Cerebellar cortex (tissue), 1 donor: ENCODE measurements around the gene RASGRF2.
"Not testable (repeated sequence)": the region's sequence is repeated elsewhere in the genome, so short reads cannot be mapped to it uniquely, and the experiment has no call there.

ENCODE experiments used
- DNase-seq: peaks from one replicate; pipeline ENCODE4 v3.0.0-alpha.2; 2015; ENCODE audit warnings: low spot score

The RASGRF2 gene

DNA sequence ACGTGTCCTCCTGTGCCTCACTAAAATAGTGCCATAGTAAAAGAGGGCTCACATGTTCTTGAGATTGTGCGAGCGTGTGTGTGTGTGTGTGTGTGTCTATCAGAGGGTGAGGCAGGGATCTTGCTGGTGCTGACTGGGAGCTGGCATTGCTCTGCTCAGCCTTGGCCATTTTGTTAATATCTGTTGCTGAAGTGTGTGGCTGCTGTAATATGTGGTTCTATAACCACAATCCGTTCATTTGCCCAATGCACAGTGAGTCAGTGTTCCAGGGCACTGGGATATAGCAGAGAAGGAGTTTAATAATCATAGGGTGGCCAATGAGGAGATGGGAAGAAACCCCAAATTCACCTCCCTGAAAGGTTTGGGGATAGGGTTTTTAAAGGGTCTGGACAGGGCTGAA is 61.3 kb downstream of the RASGRF2 start:
- no peak for DNase-seq

DNA sequence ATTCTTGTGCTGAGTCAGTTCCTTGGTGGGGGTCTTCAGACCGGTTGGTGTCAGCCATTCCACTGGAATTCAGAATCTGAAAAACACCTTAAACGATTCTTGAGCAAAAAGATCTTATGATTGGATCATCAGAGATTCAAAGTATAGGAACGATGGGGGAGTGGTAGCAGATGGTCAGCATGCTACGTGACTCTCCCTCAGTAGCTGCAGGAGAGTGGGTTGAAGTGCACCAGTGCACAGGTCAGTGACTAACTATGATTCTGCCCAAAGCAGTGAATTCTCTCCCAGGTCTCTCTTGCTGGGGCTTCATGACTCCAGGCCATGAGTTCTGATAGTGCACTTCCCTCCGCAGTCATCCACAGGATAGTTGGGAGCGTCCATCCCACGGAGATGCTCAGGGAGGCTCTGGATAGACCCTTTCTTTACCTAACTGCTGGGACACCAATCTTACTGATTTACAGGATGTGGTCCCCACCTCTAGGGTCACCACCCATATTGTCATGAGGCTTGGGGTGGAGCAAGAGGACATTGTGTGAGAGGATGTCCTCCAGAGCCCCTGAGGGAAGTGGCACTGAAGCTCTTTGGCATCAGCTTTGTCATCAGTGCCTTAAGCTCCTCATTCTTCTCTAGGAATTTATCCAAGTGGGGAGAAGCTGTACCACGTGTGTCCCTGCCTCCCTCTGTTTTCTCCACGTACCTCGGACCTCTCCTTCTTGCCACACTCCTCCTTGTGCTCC is 62.0 kb downstream of the RASGRF2 start:
- DNase-seq: no peak

- DNase-seq: no peak
Measured at GRCh38 chr5:81022688-81023084, 62.5 kb downstream of the RASGRF2 start.

- DNase-seq: no peak
Measured at GRCh38 chr5:81023261-81023970, 63.3 kb downstream of the RASGRF2 start.

DNA sequence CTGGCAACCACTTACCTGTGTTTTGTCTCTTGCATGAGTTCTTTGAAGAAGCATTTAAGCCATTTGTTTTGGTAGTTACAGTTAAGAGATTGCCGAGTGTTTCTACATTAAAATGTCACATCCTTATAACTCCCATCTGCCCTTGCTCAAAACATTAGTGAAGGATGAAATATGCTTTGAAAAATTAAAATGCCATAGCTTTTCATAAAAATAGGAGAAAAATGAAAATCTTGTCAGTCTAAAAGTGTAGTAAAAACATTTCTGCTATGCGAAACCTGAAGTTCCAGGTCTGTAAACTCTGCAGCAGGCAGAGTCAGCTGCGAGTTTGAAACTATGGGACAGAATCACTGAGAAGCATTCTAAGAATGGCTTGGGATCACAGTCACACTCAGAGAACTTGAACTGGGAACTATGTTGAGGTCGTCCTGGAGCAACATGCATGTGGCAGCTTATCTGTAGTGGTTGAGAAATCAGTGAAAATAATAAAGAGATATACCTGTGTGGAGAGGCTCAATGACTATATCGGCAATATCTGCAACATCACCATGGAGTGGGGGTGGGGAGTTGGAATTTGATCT is 67.4 kb downstream of the RASGRF2 start:
- DNase-seq: no peak

- not testable (repeated sequence) for DNase-seq
Measured at GRCh38 chr5:81028888-81029287, 68.7 kb downstream of the RASGRF2 start.

GRCh38 chr5:81029736-81030135 is 69.6 kb downstream of the RASGRF2 start:
- not testable (repeated sequence) for DNase-seq

DNA sequence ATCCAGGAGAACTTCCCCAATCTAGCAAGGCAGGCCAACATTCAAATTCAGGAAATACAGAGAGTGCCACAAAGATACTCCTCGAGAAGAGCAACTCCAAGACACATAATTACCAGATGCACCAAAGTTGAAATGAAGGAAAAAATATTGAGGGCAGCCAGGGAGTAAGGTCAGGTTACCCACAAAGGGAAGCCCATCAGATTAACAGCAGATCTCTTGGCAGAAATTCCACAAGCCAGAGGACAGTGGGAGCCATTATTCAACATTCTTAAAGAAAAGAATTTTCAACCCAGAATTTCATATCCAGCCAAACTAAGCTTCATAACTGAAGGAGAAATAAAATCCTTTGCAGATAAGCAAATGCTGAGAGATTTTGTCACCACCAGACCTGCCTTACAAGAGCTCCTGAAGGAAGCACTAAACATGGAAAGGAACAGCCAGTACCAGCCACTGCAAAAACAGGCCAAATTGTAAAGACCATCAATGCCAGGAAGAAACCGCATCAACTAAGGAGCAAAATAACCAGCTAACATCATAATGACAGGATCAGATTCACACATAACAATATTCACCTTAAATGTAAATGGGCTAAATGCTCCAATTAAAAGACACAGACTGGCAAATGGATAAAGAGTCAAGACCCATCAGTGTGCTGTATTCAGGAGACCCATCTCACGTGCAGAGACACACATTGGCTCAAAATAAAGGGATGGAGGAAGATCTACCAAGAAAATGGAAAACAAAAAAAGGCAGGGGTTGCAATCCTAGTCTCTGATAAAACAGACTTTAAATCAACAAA is 70.3 kb downstream of the RASGRF2 start:
- DNase-seq: not testable (repeated sequence)

DNA sequence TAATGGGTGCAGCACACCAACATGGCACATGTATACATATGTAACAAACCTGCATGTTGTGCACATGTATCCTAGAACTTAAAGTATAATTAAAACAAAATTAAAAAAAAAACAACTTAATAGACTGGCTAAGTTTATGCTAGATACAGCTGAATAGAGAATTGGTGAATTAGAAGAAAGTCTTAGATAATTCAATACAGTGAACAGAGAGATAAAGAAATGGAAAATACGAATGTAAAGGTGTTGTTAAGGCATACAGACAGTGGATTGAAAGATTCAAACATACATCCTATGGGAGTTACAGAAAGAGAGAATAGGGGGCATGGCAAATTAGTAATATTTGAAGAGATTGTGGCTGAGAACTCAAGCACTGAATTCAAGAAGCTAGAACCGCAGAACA is 75.4 kb downstream of the RASGRF2 start:
- DNase-seq: no peak

GRCh38 chr5:81038495-81038894 is 78.3 kb downstream of the RASGRF2 start:
- DNase-seq: no peak

DNA sequence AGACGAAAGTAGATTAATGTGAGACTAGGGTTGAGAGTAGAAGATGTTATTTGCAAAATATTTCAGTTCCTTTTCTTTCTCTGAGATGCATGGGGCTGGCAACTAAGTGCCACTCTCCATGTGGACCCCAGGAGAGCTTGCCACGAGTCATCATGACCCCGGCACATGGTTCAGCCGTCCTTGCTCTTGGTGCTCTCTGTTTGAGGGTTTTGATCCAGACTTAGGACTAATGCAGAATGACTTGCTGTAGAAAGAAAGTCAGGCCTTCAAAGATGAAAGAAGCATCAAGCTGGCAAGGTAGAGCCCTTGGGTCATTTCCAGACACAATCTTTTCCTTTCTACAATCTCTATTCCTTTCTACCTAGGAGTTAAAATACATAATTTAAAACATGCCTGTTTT is 84.7 kb downstream of the RASGRF2 start:
- no peak for DNase-seq

- no peak for DNase-seq
Measured at GRCh38 chr5:81045389-81045807, 85.2 kb downstream of the RASGRF2 start.

DNA sequence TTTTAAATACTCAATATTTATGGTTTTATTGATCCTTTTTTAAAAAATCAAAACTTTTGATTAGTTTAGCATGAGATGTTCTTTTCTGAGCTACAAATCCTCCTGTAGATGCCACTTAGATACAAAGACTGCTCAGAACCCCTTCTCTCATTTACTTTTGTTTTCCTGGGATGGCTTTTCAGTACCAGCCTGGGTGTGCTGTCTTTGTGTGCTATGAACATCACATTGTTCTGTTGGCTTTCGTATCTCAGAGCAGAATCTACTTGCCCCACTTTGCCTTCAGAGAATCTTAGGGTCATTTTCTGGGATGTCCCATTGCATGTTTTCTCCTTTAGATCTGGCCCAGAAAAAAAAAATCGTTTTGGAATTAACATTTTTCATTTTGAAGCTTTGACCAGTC is 85.9 kb downstream of the RASGRF2 start:
- DNase-seq: no peak

GRCh38 chr5:81052325-81052724 is 92.2 kb downstream of the RASGRF2 start:
- no peak for DNase-seq

DNA sequence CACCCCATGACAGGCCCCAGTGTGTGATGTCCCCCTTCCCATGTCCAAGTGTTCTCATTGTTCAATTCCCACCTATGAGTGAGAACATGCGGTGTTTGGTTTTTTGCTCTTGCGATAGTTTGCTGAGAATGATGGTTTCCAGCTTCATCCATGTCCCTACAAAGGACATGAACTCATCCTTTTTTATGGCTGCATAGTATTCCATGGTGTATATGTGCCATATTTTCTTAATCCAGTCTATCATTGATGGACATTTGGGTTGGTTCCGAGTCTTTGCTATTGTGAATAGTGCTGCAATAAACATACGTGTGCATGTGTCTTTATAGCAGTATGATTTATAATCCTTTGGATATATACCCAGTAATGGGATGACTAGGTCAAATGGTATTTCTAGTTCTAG is 93.1 kb downstream of the RASGRF2 start:
- not testable (repeated sequence) for DNase-seq

DNA sequence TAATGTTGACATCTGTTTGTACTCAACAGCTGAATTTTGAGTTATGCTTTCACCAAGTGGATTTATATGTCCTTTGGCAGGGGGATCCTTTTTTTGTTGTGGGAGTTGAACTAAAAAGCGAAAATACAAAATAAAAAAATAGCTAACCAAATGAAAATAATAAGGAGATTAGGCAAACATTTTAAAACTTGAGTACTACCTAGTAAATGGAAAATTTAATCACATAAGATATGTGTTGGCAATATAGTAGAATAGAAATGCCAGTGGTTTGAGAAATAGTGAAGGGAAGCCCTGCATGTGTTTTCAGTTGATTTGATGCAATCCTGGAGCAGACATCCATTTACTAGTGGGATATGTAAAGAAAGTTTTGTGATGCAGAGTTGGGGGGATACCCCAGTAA is 98.0 kb downstream of the RASGRF2 start:
- no peak for DNase-seq

GRCh38 chr5:81065492-81065891 is 105.3 kb downstream of the RASGRF2 start:
- no peak for DNase-seq

DNA sequence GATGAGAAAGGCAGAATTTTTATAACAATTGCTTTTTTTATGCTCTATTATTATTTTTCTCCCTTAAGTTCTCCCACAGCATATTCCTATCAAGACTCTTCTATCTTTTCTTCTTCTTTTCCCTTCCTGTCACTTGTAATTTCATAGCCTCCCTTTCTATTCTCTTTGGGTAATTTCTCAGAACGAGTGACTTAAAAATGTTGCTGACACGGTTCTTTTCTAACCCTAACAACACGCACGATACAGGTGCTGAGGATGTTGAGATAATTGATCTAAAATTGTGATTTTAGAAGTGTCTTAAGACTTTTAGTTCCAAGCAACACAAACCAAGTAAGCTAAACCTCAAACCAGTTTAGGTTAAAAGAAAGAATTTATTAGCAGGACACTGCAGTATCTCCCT is 105.9 kb downstream of the RASGRF2 start:
- DNase-seq: no peak

GRCh38 chr5:81067406-81067805 is 107.2 kb downstream of the RASGRF2 start:
- DNase-seq: no peak

DNA sequence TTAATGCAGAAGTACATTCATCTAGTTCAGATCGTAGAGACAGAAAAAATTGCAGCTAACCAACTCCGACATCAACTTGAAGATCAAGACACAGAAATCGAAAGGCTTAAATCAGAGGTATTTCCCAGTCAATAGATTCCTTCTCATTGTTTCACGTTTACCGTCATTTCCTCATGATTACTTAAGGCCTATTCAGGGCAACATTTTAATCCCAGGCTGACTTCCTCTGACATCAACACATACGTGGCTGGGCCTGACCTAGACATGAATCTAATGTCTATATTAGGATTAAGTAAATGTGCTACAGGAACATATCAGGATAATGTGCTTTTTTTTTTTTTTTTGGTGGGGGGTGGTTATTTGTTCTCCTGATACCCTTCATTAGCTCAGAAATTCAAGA is 107.9 kb downstream of the RASGRF2 start:
- DNase-seq: no peak

- DNase-seq: no peak
Measured at GRCh38 chr5:81068635-81069034, 108.5 kb downstream of the RASGRF2 start.

- DNase-seq: no peak
Measured at GRCh38 chr5:81069990-81070389, 109.8 kb downstream of the RASGRF2 start.
